ENCODE measurements around the gene DSG4.

DNA sequence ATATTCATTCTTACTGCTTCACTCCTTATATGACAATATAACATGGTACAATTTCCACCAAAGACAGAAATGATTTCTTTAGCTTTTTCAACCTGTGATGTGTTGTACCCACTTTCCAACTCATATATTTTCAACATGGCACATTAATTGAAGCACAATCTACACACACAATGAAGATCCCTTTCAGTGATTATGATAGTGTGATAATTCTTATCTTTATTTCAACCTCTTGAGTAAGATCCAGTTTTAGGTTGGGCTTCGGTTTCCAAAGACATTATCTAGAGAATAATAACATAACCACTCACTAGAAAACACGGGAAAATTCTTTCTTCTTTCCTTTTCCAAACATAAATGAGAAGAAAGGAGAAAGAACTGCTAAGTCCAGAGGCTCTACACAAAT, 67.6 kb downstream of the DSG4 start:
- TF ChIP-seq RAD21 (IDR thresholded peaks at IDR 0.05; ENCODE audit: low read length) = no peak
- TF ChIP-seq CEBPB (IDR thresholded peaks at IDR 0.05; ENCODE audit: low read depth, low read length) = no peak
- TF ChIP-seq, protein P1, sequence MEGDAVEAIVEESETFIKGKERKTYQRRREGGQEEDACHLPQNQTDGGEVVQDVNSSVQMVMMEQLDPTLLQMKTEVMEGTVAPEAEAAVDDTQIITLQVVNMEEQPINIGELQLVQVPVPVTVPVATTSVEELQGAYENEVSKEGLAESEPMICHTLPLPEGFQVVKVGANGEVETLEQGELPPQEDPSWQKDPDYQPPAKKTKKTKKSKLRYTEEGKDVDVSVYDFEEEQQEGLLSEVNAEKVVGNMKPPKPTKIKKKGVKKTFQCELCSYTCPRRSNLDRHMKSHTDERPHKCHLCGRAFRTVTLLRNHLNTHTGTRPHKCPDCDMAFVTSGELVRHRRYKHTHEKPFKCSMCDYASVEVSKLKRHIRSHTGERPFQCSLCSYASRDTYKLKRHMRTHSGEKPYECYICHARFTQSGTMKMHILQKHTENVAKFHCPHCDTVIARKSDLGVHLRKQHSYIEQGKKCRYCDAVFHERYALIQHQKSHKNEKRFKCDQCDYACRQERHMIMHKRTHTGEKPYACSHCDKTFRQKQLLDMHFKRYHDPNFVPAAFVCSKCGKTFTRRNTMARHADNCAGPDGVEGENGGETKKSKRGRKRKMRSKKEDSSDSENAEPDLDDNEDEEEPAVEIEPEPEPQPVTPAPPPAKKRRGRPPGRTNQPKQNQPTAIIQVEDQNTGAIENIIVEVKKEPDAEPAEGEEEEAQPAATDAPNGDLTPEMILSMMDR (conservative IDR thresholded peaks at IDR 0.05; ENCODE audit: low read depth, low read length) = no peak
- TF ChIP-seq, protein P2, sequence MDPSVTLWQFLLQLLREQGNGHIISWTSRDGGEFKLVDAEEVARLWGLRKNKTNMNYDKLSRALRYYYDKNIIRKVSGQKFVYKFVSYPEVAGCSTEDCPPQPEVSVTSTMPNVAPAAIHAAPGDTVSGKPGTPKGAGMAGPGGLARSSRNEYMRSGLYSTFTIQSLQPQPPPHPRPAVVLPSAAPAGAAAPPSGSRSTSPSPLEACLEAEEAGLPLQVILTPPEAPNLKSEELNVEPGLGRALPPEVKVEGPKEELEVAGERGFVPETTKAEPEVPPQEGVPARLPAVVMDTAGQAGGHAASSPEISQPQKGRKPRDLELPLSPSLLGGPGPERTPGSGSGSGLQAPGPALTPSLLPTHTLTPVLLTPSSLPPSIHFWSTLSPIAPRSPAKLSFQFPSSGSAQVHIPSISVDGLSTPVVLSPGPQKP (IDR thresholded peaks at IDR 0.05; ENCODE audit: borderline replicate concordance, low read depth, low read length) = no peak
- TF ChIP-seq POLR2A (IDR thresholded peaks at IDR 0.05; ENCODE audit: low read depth, low read length) = no peak
- no peak for TF ChIP-seq NFE2L2 (IDR thresholded peaks at IDR 0.05; ENCODE audit: low read depth, low read length)
- TF ChIP-seq RCOR1 (IDR thresholded peaks at IDR 0.05; ENCODE audit: insufficient replicate concordance, low read length) = no peak
